KMS-11 (cell line): ENCODE data around the gene PGLYRP2.

ENCODE experiments used
- H2AFZ ChIP-seq: fragments of 200-600 bp; sonication (generic); 2 replicates; pipeline ENCODE4 v1.6.1; 2016; ENCODE audit warnings: antibody characterized with exemption, mixed run types, low read depth
- H3K27ac ChIP-seq: fragments of 200-600 bp; sonication (generic); 2 replicates; pipeline ENCODE4 v1.6.1; 2016; ENCODE audit warnings: mild to moderate bottlenecking, mixed run types
- H3K27me3 ChIP-seq: fragments of 200-600 bp; sonication (generic); 2 replicates; pipeline ENCODE4 v1.6.1; 2017; ENCODE audit warnings: mild to moderate bottlenecking, low read depth, mixed run types, moderate library complexity; ENCODE audit not compliant: insufficient read depth
- H3K36me3 ChIP-seq: fragments of 200-600 bp; sonication (generic); 2 replicates; pipeline ENCODE4 v1.6.1; 2017; ENCODE audit warnings: mild to moderate bottlenecking, mixed run types; ENCODE audit not compliant: insufficient read depth
- H3K4me1 ChIP-seq: fragments of 200-600 bp; sonication (generic); 2 replicates; pipeline ENCODE4 v1.6.1; 2016; ENCODE audit warnings: mild to moderate bottlenecking, low read depth, mixed run types; ENCODE audit not compliant: poor library complexity, severe bottlenecking
- H3K4me2 ChIP-seq: fragments of 200-600 bp; sonication (generic); 2 replicates; pipeline ENCODE4 v1.7.0; 2016; ENCODE audit warnings: mild to moderate bottlenecking, mixed run types
- H3K4me3 ChIP-seq: fragments of 200-600 bp; sonication (generic); IDR thresholded peaks from 2 replicates; pipeline ENCODE4 v1.6.1; 2017; ENCODE audit warnings: low read depth, low read length, mixed read lengths; ENCODE audit not compliant: insufficient read depth
- H3K79me2 ChIP-seq: fragments of 200-600 bp; sonication (generic); 2 replicates; pipeline ENCODE4 v1.6.1; 2016; ENCODE audit warnings: low read depth, mixed run types; ENCODE audit not compliant: insufficient read depth
- H3K9ac ChIP-seq: fragments of 200-600 bp; sonication (generic); 2 replicates; pipeline ENCODE4 v1.6.1; 2016; ENCODE audit warnings: mild to moderate bottlenecking, mixed run types
- H4K20me1 ChIP-seq: fragments of 200-600 bp; sonication (generic); 2 replicates; pipeline ENCODE4 v1.6.1; 2016; ENCODE audit warnings: mild to moderate bottlenecking, mixed run types; ENCODE audit not compliant: insufficient read depth
- CTCF ChIP-seq: fragments of 200-600 bp; sonication (generic); conservative IDR thresholded peaks from 2 replicates; pipeline ENCODE4 v1.6.1; 2017; ENCODE audit warnings: low read depth, mild to moderate bottlenecking, antibody characterized with exemption, low read length, moderate library complexity, mixed read lengths

PGLYRP2 gene

GRCh38 chr19:15431396-15432017 is 47.8 kb downstream of the PGLYRP2 start:
- peaks cover 38% of the 10 kb centered on the region for H3K79me2 ChIP-seq
- H3K27me3 ChIP-seq, result no peaks in the 10 kb centered on the region

GRCh38 chr19:15430526-15431120 is 48.7 kb downstream of the PGLYRP2 start:
- H3K4me1 ChIP-seq, result peaks cover 13% of the 10 kb centered on the region
- H2AFZ ChIP-seq, result no peak overlapping the region
- H3K27ac ChIP-seq, result no peak overlapping the region
- H3K27me3 ChIP-seq, result no peaks in the 10 kb centered on the region
- H4K20me1 ChIP-seq, result no peaks in the 10 kb centered on the region
- H3K4me2 ChIP-seq, result peak overlapping the region; percentile 81
- H3K79me2 ChIP-seq, result peaks cover 38% of the 10 kb centered on the region
- H3K9ac ChIP-seq, result no peak overlapping the region; the same call in 1 of the 2 replicates
- TF ChIP-seq CTCF, result no peak
- no peaks in the 10 kb centered on the region; the same call in 1 of the 2 replicates for H3K36me3 ChIP-seq
- no peak overlapping the region for H3K4me3 ChIP-seq

More at GRCh38 chr19:15431396-15432017, 47.8 kb downstream of the PGLYRP2 start:
- H3K4me3 ChIP-seq, result no peak overlapping the region
- H3K36me3 ChIP-seq, result no peaks in the 10 kb centered on the region; the same call in 1 of the 2 replicates
- H3K9ac ChIP-seq, result peak overlapping the region; percentile 90
- H3K27ac ChIP-seq, result peak overlapping the region; percentile 54
- no peak for TF ChIP-seq CTCF
- H3K4me2 ChIP-seq, result peak overlapping the region; percentile 81
- peaks cover 13% of the 10 kb centered on the region for H3K4me1 ChIP-seq
- H2AFZ ChIP-seq, result peak overlapping the region; percentile 30; the same call in 1 of the 2 replicates
- H4K20me1 ChIP-seq, result no peaks in the 10 kb centered on the region

- Histone ChIP-seq H3K9ac (no peak overlapping the region), H4K20me1 (no peaks in the 10 kb centered on the region), H2AFZ (no peak overlapping the region), H3K4me1 (peaks cover 13% of the 10 kb centered on the region), H3K4me3 (no peak overlapping the region), H3K27me3 (no peaks in the 10 kb centered on the region), H3K27ac (no peak overlapping the region), H3K4me2 (no peak overlapping the region), H3K36me3 (no peaks in the 10 kb centered on the region; the same call in 1 of the 2 replicates), H3K79me2 (peaks cover 38% of the 10 kb centered on the region)
- TF ChIP-seq CTCF, result no peak
Observed at GRCh38 chr19:15429825-15430467, 49.4 kb downstream of the PGLYRP2 start.

GRCh38 chr19:15428956-15429824 is 50.1 kb downstream of the PGLYRP2 start:
- peaks cover 38% of the 10 kb centered on the region for H3K79me2 ChIP-seq
- H2AFZ ChIP-seq, result no peak overlapping the region
- no peak overlapping the region for H3K4me2 ChIP-seq
- H3K36me3 ChIP-seq, result no peaks in the 10 kb centered on the region; the same call in 1 of the 2 replicates
- no peaks in the 10 kb centered on the region for H3K27me3 ChIP-seq
- peaks cover 13% of the 10 kb centered on the region for H3K4me1 ChIP-seq
- TF ChIP-seq CTCF, result no peak
- no peak overlapping the region for H3K4me3 ChIP-seq
- no peak overlapping the region for H3K9ac ChIP-seq
- H3K27ac ChIP-seq, result no peak overlapping the region
- no peaks in the 10 kb centered on the region for H4K20me1 ChIP-seq
